Superior temporal gyrus (tissue), 1 donor: ENCODE results near the gene SDK1.

Source experiments
- DNase-seq: peaks from one replicate; pipeline ENCODE4 v3.0.0-alpha.2; 2016; ENCODE audit errors: extremely low spot score

SDK1 gene

DNA sequence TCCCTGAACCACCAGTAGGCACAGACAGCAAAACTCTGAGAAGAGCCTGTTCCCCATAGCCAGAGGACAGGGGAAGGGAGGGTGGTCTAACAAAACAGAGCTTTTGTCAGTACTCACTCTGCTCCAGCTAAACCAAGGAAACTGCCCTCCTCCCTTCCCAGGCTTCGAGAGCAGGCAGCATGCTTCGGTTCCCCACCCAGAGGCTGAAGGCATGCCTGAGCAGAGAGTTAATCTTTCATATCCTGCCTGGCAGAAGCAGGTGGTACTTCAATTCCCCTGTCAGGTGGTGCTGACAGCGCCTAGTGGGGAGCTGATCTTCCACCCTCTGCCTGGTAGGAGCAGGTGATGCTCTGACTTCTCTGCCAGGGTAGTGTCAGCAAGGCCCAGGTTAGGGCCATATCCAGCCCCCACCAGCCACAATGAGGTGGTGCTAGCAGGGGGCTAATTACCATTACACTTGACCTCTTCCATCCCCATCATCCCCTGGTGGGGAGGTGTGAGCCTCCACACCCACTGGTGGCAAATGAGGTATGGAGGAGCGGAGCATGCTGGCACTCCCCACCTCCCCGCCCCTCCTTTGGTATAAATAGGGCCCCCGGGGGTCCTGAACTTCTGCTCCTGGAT, 35.1 kb downstream of the SDK1 start:
- DNase-seq: no peak

DNA sequence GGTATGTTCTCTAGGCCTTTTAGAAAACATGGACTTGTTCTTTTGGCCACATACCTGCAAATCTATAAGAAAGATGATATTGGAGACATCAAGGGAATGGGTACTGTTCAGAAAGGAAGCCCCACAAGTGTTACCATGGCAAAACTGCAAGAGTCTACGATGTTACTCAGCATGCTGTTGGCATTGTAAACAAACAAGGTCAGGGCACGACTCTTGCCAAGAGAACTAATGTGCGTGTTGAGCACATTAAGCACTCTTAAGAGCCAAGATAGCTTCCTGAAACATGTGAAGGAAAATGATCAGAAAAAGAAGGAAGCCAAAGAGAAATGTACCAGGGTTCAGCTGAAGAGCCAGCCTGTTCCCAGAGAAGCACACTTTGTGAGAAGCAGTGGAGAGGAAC, 37.1 kb downstream of the SDK1 start:
- DNase-seq: no peak

DNA sequence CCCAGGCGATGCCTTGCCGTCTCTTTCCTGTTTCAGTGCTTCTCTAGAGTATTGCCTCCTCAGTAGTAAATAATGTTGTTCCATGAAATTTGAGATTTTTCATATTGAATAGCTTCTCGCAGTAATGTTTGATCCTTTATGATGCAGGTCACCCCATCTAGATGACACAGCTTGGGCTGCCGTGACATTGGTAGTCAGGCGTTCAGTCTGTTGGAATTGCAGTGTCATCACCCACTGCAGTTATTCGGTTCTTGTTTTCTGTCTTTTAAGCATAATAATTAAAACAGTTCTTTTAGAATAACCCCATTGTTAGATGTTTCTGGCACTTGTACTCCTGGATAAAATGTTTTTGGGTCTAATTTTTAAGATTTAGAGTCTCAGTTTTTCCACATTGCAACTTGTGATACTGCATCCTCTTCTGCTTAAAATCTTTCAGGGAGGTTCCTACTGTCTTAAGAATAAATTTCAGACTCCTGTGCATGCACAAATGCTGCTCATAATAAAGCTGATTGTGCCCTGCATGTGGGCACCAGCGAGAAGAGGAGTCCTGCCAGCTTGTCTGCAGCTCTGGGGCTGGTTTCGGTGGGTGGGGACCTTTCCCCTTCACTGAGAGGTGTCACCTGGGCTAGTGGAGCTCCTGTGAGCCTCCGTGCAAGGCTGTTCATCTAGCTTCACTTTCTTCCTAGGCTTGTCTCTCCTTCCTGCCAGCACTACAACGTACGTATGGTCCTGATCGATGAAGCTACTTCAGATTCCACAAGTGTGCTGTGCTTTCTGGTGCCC, 44.8 kb downstream of the SDK1 start:
- no peak for DNase-seq

DNA sequence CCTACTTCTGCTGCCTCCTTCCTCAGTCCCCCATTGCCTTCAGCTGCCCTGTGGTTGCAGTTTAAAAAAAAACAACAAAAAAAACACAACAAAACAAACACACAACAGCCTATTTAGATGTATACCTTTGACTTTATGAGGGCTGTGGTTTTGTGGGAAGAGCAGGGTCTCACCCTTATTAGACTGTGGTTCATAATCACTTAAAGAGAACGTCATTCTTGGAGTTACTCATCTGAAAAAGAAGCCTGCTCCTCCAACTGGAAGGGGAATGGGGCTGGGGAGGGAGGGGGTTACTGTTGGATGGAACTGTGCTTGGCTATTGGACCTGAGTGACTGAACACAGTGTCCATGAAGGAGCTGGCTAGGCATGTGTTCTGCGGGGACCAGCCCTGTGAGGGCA, 48.1 kb downstream of the SDK1 start:
- no peak for DNase-seq

DNA sequence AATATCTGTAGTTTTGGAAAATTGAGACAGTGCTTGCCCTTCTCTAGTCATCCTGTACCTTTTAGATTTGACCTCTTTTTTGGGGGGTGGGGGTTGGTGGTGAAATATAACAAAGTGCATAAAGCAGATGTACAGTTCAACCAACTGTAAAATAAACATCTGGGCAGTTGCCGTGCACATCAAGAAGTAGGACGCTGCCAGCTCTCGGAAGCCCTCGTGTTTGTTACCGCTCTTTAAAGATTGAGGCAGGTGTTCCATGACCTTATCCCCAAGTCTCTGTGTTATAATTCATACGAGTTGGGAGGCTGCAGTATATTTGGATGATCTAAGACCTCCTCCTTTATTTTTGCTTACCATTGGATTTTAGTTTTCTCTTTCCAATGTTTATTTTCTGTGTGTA, 55.1 kb downstream of the SDK1 start:
- DNase-seq: no peak

DNA sequence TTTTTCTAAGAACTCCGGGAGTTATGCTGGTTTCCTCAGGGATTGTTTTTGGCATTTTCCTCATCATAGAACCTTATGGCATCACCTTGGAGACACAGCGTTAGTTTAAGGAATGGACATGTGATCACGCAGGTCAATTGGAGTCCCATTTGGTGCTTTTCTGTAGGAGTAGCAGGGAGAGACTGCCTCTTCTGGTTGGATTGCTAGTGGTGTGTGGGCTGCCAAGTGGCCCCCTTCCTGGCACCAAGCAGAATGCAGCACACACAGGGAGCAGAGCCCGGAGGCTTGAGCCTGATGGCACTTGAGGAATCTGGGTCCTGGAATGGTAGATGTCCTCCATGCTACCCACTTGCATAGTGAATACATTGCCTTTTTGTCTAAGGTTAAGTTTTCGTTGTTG, 57.9 kb downstream of the SDK1 start:
- no peak for DNase-seq

DNA sequence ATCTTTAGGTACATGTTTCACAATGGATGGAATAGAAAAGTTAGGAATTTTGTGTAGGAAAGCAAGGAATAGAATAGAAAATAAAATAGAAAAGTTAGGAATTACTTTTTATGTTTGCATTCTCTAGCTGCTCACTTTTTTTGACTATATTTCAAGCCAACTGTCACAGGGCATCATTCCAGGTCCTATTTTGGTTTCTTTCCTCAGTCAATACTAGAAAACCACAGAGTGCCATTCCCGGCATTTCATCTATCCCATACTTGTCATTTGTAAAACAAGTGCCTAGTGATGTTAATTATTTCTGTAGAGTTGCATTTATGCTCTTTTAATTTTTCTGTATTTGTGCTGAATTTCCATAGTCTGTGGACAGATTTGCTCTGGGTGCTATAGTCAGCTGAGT, 66.2 kb downstream of the SDK1 start:
- no peak for DNase-seq

DNA sequence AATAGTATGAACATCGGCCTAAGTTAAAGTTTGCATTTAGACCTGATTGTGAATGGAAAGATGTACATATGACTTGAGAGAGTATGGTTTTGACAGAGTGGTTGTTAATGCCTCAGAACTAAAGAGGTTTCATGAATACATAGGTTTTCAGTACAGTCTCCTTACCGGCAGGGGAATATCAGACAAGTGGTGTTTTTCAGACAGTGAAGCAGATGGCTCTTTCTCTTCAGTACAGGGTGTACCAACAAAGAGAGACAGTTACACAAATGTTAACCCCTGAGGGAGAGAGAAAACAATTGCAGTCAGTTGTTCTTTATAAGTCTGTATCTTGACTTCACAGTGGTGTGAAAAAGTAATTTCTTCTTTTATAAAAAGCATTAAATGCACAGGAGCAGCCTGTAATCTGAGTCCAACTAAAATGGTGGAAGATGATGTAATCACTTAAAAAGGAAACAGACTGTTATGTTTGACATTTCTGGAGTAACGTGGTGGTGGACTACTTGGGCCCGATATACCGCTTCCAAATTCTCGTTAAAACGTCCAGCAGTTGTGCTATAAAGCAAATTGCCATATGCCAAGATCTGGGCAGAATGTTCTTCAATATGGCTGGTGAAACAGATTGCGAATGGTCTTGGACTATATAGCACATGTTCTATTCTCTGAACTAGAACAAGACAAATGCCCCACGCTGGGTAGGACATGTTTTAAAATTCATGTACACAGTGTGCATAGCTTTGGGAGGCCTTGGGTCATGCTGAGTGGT, 69.2 kb downstream of the SDK1 start:
- peak; percentile 24 for DNase-seq

DNA sequence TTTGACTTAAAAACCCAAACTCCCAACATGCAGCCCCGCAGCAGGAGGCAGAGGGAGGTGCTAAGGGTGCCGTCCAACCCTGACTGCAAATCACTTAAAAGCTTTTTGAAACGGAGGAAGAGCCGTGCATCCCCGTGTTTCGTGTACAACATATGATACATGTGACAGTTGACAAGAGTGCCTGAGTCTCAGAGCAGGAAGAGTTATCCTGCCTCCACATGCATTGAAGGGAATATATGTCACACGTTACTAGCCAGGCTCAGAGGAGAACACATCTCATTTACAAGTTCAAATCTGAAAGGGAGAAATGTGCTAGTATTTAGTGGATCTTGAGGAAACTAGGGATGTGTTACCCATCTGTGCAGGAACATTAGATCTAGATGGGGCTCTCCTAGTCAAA, 69.9 kb downstream of the SDK1 start:
- no peak for DNase-seq

DNA sequence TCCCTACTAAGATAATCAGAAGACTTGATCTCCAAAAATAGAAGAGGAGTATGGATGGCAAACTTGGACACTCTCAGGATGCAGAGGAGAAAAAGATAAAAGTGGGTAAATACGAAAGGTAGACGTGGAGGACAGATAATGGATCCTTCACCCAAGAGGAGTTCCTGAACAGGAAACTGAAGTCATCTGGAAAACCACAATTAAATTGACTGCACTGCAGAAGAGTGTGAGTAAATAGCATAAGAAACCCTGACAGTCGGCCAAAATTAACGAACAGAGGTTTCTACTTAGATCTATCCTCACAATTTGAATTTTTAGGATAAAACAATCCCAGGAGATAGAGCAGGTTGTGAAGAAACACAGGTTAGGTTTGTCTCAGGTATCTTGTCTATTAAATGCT, 70.5 kb downstream of the SDK1 start:
- no peak for DNase-seq

DNA sequence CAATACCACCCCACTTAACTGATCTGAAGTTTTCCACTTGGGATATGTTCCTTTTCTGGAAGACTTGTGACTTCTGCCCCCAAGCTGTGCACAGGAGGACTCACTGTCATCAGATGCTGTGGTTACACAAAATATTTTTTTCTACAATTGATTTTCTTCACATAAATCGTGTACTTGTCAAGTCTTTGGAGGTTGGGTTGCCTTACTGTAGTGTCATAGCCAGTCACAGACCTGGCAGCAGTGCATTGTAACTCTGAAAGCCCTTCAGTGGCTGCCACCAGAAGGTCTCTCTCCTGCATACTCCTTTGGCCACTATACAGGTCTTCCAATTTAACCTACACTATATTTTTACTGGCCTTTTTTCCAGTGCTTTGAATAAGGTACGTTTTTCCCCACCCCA, 73.2 kb downstream of the SDK1 start:
- DNase-seq: no peak

DNA sequence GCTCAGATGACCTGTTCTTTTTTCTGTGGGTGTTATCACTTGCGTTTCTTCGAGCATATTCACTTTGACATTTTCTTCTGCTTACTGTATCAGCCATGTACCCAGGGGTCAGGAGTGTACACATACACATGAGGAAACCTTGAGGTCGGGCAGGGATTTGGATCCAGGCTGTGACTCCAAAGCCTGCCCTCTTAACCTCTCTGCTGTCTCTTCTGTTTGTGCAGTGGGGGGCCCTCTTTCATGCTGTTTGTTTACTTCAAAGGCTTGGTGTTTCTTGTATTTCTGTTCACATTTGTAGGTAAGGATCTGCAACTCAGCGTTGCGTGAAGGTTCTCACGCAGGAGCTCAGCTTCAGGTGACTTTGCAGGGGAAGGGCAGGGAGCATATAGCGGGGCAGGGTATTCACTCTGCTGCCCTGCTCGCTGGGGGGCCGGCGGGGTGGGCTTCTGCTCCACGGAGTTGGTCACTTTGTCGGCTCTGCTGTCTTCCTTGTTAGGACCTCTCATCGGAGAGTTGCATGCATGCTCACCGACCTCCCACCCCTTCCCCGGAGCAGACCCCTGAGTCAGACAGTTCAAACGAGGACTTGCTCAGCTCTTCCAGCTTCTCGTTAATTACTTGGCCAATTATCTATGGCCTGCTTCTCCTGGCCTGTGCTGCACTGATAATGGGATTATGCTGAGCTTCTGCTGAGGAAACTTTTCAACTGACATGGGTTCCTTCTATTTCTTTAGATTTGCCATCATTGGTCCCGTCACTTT, 77.5 kb downstream of the SDK1 start:
- no peak for DNase-seq

DNA sequence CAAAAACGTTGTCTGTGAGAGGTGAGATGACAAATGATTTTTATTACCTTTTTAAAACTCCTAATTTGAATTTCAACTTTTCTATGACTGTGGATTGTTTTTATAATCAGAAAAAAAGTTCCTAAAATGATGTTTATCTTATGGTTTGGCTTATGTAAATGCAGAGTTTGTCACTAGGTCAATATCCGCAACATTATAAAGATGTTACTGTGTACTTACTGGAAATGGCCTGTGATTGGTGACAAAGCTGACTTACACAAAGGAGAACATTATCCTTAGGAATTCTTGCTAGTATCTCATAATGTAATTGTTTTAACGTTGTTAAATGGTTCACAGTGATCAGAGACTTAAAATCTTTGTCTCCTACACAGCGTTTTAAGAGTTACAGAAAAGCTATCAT, 79.0 kb downstream of the SDK1 start:
- DNase-seq: no peak

DNA sequence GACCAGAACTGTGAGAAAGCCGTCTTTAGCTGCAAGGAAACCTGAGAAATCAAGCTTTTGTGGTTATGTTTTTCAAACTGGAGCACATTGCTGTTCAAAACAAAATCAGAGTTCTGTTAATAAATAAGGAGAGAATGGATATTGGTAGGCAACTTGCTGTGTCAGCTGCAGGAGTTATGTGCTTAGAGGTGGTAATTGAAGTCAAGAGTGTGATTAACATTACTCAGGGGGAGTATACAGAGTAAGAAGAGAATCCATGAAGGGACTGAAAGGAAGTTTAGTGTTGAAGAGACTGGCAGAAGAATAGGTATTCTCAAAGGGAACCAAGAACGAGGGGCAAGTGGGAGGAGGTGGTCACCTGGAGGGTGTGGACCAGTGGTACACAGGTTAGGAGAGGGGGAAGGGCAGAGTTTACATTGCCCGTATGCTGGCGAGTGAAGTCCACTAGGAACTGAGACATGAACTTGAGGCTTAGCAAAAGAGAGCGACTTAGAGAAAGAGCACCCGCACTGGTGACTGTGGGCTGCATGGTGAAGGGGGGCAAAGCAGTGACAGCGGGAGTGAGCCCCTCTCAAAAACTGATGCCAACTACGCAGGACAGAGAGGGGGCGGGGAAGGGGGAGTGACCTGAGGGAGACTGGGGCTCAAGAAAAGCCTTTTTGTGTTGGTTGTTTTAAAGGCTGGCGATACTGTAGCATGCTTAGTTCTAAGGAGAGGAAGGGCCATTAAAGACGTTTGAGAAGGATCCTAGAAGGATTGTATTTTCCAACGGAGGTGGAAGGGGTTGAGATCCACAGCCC, 80.0 kb downstream of the SDK1 start:
- no peak for DNase-seq

DNA sequence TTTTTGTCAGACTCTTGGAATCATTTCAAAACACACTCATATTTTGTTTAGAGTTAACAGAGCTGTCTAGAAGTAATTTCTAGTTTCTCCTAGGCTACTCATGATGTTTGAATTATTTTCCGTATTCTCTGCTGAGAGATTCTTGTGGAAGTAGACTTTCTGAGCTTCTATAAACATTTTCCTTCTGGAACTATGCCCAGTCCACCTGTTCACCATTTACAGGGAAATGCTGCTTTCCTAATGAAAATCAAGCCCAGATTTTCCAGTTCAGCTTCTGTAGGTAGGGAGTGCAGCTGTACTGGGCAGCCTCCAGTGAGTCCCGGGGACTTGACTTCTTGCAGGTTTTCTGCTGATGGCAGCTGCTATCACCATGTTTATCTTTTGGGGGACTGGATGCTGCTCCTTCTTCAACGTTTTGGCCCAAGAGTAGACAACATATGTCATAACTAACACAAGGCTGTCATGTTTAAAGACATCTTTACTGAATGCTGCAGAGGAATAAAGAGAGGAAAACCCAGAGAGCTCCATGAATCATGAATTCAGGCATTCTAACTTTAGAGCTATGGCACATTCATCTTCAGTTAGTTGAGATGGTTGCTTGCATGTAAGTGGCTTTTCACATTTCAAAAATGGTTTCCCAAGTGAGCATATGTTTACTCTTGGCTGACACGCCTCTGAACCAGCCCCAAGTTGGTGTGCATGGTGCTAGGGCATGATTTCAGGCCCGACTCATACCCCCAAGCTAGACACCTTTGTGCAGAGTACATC, 85.6 kb downstream of the SDK1 start:
- no peak for DNase-seq

DNA sequence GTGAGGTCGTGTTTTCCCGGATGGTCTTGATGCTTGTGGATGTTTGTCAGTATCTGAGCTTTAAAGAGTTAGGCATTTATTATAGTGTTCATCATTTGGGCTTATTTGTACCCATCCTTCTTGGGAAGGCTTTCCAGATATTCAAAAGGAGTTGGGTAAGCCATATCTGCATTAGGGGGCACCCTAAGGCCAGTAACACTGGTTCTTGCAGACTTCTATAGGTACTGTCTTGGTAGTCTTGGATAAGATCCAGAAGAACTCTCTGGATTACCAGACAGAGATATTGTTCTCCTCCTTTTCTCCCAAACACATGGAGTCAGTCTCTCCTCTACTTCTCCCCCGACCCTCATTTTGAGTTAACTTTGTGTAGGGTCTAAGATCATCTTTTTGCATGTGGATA, 92.8 kb downstream of the SDK1 start:
- DNase-seq: no peak

DNA sequence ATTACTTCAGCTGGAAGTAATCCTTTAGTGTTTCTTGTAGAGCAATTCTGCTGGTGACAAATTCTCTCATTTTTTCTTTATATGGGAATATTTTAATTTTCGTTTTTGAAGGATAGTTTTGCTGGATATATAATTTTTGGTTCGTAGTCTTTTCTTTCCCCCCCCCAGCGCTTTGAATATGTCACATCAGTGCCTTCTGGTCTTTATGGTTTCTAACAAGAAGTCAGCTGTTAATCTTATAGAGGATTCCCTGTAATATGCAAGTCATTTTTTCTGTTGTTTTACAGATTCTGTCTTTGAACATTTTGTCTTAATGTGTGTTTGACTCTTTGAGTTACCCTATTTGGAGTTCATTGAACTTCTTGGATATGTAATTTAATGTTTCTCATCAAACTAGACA, 96.3 kb downstream of the SDK1 start:
- no peak for DNase-seq

DNA sequence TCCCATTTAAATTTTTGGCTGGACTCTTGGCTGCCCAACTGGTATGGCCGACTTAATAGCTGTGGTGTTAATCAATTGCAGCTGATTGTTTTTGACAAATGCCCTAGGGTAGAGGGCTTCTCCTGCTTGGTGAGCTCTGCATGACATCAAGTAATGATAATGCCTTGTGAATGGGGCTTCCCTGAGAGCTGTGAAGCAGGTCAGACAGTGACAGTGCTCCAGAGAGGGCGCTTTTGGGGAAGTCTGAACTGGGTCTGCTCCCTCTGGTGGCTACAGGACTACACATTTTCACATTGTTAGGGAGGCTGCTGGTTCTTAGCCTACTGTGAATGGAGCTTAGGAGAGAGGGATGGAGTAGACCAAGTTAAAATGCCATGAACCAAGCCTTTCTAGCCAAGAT, 98.8 kb downstream of the SDK1 start:
- DNase-seq: no peak

DNA sequence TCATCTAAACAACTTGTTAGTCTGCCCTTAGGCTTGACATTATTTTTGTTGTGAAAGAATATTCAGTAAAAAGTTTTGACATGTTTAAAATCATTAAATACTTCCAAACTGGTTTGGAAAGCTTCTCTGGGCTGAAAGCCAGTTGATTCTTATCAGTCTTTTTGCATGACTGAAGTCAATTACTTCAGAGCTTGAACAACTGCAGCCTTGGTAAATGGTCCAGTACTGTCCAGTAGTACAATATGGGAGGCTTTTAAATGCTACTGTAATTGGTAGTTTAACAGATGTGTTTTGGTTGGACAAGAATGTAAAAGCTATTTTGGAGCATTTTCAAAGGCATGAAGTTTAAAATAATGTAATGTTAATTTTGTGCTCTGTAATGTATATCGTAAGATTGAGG, 103.4 kb downstream of the SDK1 start:
- DNase-seq: no peak

DNA sequence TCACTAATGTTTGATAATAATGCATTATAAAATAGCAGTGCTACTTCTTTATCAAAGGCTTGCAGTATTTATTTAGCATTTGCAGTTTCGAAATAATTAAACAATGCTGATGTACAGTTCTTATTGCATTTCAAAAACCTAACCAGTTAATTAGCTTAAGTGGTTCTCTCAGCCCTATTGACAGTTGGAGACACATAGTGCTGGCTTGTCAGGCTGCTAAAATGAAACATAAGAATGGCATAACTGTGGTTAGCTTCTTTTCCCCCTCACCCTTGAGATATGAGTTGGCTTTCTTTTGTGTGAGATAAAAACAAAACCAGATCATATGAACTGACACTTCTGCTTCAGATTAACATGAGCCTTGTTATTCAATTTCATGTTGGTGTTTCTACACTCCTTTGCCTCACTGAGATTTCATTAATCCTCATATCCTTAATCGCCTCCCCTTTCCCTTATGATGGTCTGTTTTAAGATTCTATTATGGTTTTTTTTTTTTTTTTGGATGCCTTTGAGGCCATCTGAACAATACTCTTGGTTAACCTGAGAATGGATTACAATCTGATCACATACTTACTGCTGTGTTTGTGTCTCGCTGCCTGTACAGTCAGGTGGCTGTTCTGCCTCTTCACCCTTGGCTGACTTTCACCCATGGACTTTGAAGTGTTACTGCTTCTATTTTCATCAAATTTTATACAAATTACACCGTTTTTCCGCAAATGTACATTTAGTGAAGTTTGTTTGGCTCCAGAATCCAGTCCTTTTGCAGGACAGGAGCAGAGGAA, 108.0 kb downstream of the SDK1 start:
- DNase-seq: no peak
